Cardiac muscle cell (in vitro differentiated cells and primary cell): ENCODE results near the gene SLC22A1. TPM values are rescaled to one million over a fixed set of nuclear protein-coding genes. Genes with fewer than 3 reads are reported as not detected.

ENCODE experiments used
- DNase-seq, 2 donors: peaks; one replicate each; pipeline versions ENCODE4 v3.0.0 to v3.0.0-alpha.2; 2010 to 2017; ENCODE audit warnings: low read depth in 1 of 2, low spot score in 1 of 2
- H3K27ac ChIP-seq: fragments of 200-600 bp; sonication (generic); 2 replicates; pipeline ENCODE4 v1.5.1; 2016
- H3K27me3 ChIP-seq: fragments of 200-600 bp; sonication (generic); 2 replicates; pipeline ENCODE4 v1.6.0; 2016; ENCODE audit warnings: control low read depth
- H3K36me3 ChIP-seq: fragments of 200-600 bp; sonication (generic); 2 replicates; pipeline ENCODE4 v1.5.1; 2016; ENCODE audit warnings: control low read depth
- H3K4me1 ChIP-seq: fragments of 200-600 bp; sonication (generic); 2 replicates; pipeline ENCODE4 v1.8.1; 2017; ENCODE audit warnings: low read depth, mild to moderate bottlenecking, mixed run types
- H3K4me3 ChIP-seq: fragments of 200-600 bp; sonication (generic); 2 replicates; pipeline ENCODE4 v1.5.1; 2016; ENCODE audit warnings: mild to moderate bottlenecking
- H3K9me3 ChIP-seq: fragments of 200-600 bp; sonication (generic); 2 replicates; pipeline ENCODE4 v1.5.1; 2017; ENCODE audit warnings: low read depth, mild to moderate bottlenecking, control low read depth
- CTCF ChIP-seq: IDR thresholded peaks from 2 replicates; pipeline ENCODE4 v1.5.1; 2012; ENCODE audit warnings: low read depth, mild to moderate bottlenecking, low read length
- polyA plus RNA-seq: library from polyadenylated mRNA; unstranded; fragments of >200 nt; fragmentation: Nextera tagmentation; extraction: Ambion mirVana; gene quantifications from 2 replicates; pipeline ENCODE4 v1.2.1, GENCODE V29; 2016
- total RNA-seq: library from RNA; depleted of rRNA; stranded (reverse); fragments of >200 nt; gene quantifications from 2 replicates; pipeline ENCODE4 v1.2.3, GENCODE V29; 2016

SLC22A1 gene
- total and polyA plus RNA-seq, 2 experiments from 2014 or later = 0.42 TPM; not detected in 1

GRCh38 chr6:160203953-160204352, 82.3 kb downstream of the SLC22A1 start:
- no peaks in the 10 kb centered on the region for H3K36me3 ChIP-seq
- H3K4me1 ChIP-seq = no peaks in the 10 kb centered on the region
- no peak overlapping the region for H3K4me3 ChIP-seq
- H3K27ac ChIP-seq = no peak overlapping the region
- H3K27me3 ChIP-seq = no peaks in the 10 kb centered on the region
- no peak for DNase-seq
- TF ChIP-seq CTCF = no peak
- no peaks in the 10 kb centered on the region for H3K9me3 ChIP-seq

- H3K4me3 ChIP-seq = no peak overlapping the region
- no peaks in the 10 kb centered on the region for H3K36me3 ChIP-seq
- H3K9me3 ChIP-seq = no peaks in the 10 kb centered on the region
- H3K27ac ChIP-seq = no peak overlapping the region
- TF ChIP-seq CTCF = no peak
- DNase-seq = no peak
- no peaks in the 10 kb centered on the region for H3K27me3 ChIP-seq
- H3K4me1 ChIP-seq = no peaks in the 10 kb centered on the region
Observed at GRCh38 chr6:160204710-160205109, 83.1 kb downstream of the SLC22A1 start.

GRCh38 chr6:160207618-160208017, 86.0 kb downstream of the SLC22A1 start:
- H3K9me3 ChIP-seq = no peaks in the 10 kb centered on the region
- TF ChIP-seq CTCF = no peak
- DNase-seq = no peak
- no peak overlapping the region for H3K27ac ChIP-seq
- no peak overlapping the region for H3K4me3 ChIP-seq
- no peaks in the 10 kb centered on the region for H3K27me3 ChIP-seq
- no peaks in the 10 kb centered on the region for H3K4me1 ChIP-seq
- H3K36me3 ChIP-seq = no peaks in the 10 kb centered on the region

Other genes starting within 250 kb of the SLC22A1 start
- gene MAS1, start 230.8 kb upstream of the SLC22A1 start, total RNA-seq = not detected in 2 replicates
- gene MAS1, start 230.8 kb upstream of the SLC22A1 start, polyA plus RNA-seq = not detected in 2 replicates
- gene IGF2R, start 152.7 kb upstream of the SLC22A1 start, total RNA-seq = 32.6 and 45.4 TPM in 2 replicates
- gene IGF2R, start 152.7 kb upstream of the SLC22A1 start, polyA plus RNA-seq = 25.8 and 31.6 TPM in 2 replicates
- gene SLC22A2, start 137.0 kb downstream of the SLC22A1 start, total RNA-seq = 0.18 TPM in 1 of 2 replicates, not detected in the other
- not detected in 2 replicates for gene SLC22A2, start 137.0 kb downstream of the SLC22A1 start, polyA plus RNA-seq
- 0.74 TPM in 1 of 2 replicates, not detected in the other for gene SLC22A3, start 226.6 kb downstream of the SLC22A1 start, total RNA-seq
- not detected in 2 replicates for gene SLC22A3, start 226.6 kb downstream of the SLC22A1 start, polyA plus RNA-seq